KMS-11 (cell line): ENCODE results near the gene FUZ.
A peak's percentile ranks its signal among the peaks of the same experiment; 100 is the strongest.

Experiments used
- H2AFZ ChIP-seq: fragments of 200-600 bp; sonication (generic); 2 replicates; pipeline ENCODE4 v1.6.1; 2016; ENCODE audit warnings: antibody characterized with exemption, mixed run types, low read depth
- H3K27ac ChIP-seq: fragments of 200-600 bp; sonication (generic); 2 replicates; pipeline ENCODE4 v1.6.1; 2016; ENCODE audit warnings: mild to moderate bottlenecking, mixed run types
- H3K27me3 ChIP-seq: fragments of 200-600 bp; sonication (generic); 2 replicates; pipeline ENCODE4 v1.6.1; 2017; ENCODE audit warnings: mild to moderate bottlenecking, low read depth, mixed run types, moderate library complexity; ENCODE audit not compliant: insufficient read depth
- H3K36me3 ChIP-seq: fragments of 200-600 bp; sonication (generic); 2 replicates; pipeline ENCODE4 v1.6.1; 2017; ENCODE audit warnings: mild to moderate bottlenecking, mixed run types; ENCODE audit not compliant: insufficient read depth
- H3K4me1 ChIP-seq: fragments of 200-600 bp; sonication (generic); 2 replicates; pipeline ENCODE4 v1.6.1; 2016; ENCODE audit warnings: mild to moderate bottlenecking, low read depth, mixed run types; ENCODE audit not compliant: poor library complexity, severe bottlenecking
- H3K4me2 ChIP-seq: fragments of 200-600 bp; sonication (generic); 2 replicates; pipeline ENCODE4 v1.7.0; 2016; ENCODE audit warnings: mild to moderate bottlenecking, mixed run types
- H3K4me3 ChIP-seq: fragments of 200-600 bp; sonication (generic); IDR thresholded peaks from 2 replicates; pipeline ENCODE4 v1.6.1; 2017; ENCODE audit warnings: low read depth, low read length, mixed read lengths; ENCODE audit not compliant: insufficient read depth
- H3K79me2 ChIP-seq: fragments of 200-600 bp; sonication (generic); 2 replicates; pipeline ENCODE4 v1.6.1; 2016; ENCODE audit warnings: low read depth, mixed run types; ENCODE audit not compliant: insufficient read depth
- H3K9ac ChIP-seq: fragments of 200-600 bp; sonication (generic); 2 replicates; pipeline ENCODE4 v1.6.1; 2016; ENCODE audit warnings: mild to moderate bottlenecking, mixed run types
- H4K20me1 ChIP-seq: fragments of 200-600 bp; sonication (generic); 2 replicates; pipeline ENCODE4 v1.6.1; 2016; ENCODE audit warnings: mild to moderate bottlenecking, mixed run types; ENCODE audit not compliant: insufficient read depth
- TF ChIP-seq, protein P1 (sequence below): fragments of 200-600 bp; sonication (generic); conservative IDR thresholded peaks from 2 replicates; pipeline ENCODE4 v1.6.1; 2017; ENCODE audit warnings: low read depth, mild to moderate bottlenecking, antibody characterized with exemption, low read length, moderate library complexity, mixed read lengths

Gene FUZ

DNA sequence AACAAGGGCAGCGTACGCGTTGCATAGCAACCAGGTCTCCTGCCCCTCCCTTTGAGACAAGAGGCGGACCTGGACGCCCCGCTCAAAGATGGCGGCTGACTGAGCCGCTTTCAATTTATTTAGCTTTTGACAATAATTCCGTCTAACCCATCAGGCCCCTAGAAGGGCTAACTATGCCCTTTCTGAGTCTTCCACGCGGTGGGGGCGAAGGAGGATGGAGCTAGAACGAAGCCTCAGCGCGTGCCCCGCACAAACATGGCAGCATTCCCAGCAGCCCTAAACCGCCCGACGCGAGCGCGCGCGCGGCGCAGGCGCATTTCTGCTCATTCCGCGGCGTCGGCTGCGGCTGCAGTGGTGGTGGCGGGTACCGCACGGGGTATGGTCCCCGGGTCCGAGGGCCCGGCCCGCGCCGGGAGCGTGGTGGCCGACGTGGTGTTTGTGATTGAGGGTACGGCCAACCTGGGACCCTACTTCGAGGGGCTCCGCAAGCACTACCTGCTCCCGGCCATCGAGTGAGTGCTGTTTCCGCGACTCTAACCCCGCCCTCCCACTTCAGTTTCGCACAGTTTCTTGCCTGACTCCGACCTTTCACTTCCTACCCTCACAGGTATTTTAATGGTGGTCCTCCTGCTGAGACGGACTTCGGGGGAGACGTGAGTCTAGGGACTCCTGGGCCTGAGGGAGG is 5.0 kb upstream of the FUZ start, which contains the start of gene MED25:
MED25 (plus strand) TSS at position 326 of the 685 bp plus-strand sequence; CDS start at position 379, 53 bp downstream.
- H3K4me3 ChIP-seq, result peak within 1 kb of the TSS; percentile 39
- H3K79me2 ChIP-seq, result peaks cover 36% of the 10 kb centered on the region
- H3K4me1 ChIP-seq, result peaks cover 30% of the 10 kb centered on the region
- H3K36me3 ChIP-seq, result no peaks in the 10 kb centered on the region
- peak within 1 kb of the TSS; percentile 91 for H3K4me2 ChIP-seq
- peak within 1 kb of the TSS; percentile 95 for H2AFZ ChIP-seq
- TF ChIP-seq, protein P1, sequence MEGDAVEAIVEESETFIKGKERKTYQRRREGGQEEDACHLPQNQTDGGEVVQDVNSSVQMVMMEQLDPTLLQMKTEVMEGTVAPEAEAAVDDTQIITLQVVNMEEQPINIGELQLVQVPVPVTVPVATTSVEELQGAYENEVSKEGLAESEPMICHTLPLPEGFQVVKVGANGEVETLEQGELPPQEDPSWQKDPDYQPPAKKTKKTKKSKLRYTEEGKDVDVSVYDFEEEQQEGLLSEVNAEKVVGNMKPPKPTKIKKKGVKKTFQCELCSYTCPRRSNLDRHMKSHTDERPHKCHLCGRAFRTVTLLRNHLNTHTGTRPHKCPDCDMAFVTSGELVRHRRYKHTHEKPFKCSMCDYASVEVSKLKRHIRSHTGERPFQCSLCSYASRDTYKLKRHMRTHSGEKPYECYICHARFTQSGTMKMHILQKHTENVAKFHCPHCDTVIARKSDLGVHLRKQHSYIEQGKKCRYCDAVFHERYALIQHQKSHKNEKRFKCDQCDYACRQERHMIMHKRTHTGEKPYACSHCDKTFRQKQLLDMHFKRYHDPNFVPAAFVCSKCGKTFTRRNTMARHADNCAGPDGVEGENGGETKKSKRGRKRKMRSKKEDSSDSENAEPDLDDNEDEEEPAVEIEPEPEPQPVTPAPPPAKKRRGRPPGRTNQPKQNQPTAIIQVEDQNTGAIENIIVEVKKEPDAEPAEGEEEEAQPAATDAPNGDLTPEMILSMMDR, result no peak
- H3K27me3 ChIP-seq, result no peaks in the 10 kb centered on the region
- H3K27ac ChIP-seq, result peak within 1 kb of the TSS; percentile 88
- H3K9ac ChIP-seq, result peak within 1 kb of the TSS; percentile 73
- H4K20me1 ChIP-seq, result no peaks in the 10 kb centered on the region

DNA sequence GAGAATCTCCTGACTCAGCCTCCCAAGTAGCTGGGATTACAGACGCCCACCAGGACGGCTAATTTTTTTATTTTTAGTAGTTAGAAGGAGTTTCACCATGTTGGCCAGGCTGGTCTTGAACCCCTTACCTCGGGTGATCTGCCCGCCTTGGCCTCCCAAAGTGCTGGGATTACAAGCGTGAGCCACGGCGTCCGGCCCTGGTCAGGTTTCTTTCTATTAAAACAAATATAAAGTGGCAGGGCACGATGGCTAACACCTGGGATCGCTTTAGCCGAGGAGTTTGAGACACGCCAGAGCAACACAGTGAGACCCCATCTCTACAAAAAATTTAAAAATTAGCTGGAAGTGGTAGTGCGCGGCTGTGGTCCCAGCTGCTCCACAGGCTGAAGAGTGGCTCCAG is 3.5 kb upstream of the FUZ start:
- peak overlapping the region; percentile 91 for H3K4me2 ChIP-seq
- H3K4me1 ChIP-seq, result peaks cover 30% of the 10 kb centered on the region

DNA sequence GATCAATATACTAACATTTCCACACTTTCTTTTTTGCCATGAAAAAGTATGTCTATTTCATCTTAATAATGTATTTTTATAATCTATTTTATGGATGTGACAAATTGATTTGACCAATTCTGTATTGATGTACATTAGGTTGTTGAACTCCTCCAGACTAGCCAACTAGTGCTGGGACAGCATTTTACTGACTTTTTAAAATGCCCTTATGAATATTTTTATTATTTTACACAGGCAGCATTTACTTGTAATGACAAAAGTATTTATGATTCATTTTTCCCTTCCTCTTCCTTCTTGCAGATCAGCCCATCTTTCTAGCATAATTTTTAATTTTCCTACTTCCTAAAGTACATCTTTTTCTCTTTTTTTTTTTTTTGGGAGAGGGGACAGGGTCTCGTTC is 918 bp upstream of the FUZ start:
- Histone ChIP-seq H4K20me1 (no peaks in the 10 kb centered on the region), H3K4me2 (peak overlapping the region; percentile 77), H3K4me1 (peaks cover 43% of the 10 kb centered on the region), H3K27me3 (no peaks in the 10 kb centered on the region), H2AFZ (peak overlapping the region; percentile 74; the same call in 1 of the 2 replicates), H3K9ac (peak overlapping the region; percentile 69), H3K27ac (peak overlapping the region; percentile 71), H3K36me3 (no peaks in the 10 kb centered on the region), H3K4me3 (no peak overlapping the region), H3K79me2 (peaks cover 8% of the 10 kb centered on the region)
- TF ChIP-seq, protein P1, result no peak

More for the DNA sequence above, 3.5 kb upstream of the FUZ start:
- Histone ChIP-seq H3K9ac (peak overlapping the region; percentile 73; the same call in 1 of the 2 replicates), H4K20me1 (no peaks in the 10 kb centered on the region), H2AFZ (peak overlapping the region; percentile 95; the same call in 1 of the 2 replicates), H3K27me3 (no peaks in the 10 kb centered on the region), H3K36me3 (no peaks in the 10 kb centered on the region), H3K79me2 (peaks cover 31% of the 10 kb centered on the region), H3K4me3 (no peak overlapping the region), H3K27ac (peak overlapping the region; percentile 88)
- TF ChIP-seq, protein P1, result no peak

DNA sequence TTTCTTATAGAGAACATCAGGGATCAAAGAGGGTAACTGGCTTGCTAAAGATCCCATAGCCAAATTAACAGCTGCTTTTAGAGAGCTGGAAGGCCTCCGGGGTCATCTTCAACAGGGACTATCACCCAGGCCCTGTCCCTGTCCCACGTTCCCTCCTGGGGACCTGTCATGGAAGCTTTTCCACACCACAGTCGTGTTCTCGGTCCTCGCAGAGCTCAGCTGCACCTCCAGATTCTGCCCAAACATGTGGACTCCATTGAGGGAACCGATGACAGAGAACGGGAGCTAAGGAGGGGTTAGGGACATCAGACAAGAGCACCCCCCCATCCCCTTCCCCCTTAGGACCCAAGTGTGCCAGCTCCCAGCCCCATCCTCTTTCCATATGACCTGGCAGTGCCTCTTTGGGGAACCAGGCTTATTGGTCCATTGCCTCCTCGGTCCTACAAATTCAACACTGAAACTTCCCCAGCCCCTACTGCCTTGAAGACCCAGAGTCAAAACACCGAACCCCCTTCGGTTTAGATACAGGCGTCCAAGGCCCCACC is 568 bp downstream of the FUZ start:
- Histone ChIP-seq H3K79me2 (no peaks in the 10 kb centered on the region), H3K4me1 (peaks cover 41% of the 10 kb centered on the region), H3K36me3 (no peaks in the 10 kb centered on the region), H2AFZ (peak overlapping the region; percentile 74), H3K9ac (peak overlapping the region; percentile 69), H3K4me3 (no peak overlapping the region), H3K27ac (peak overlapping the region; percentile 71), H3K4me2 (peak overlapping the region; percentile 72), H3K27me3 (no peaks in the 10 kb centered on the region), H4K20me1 (no peaks in the 10 kb centered on the region)
- TF ChIP-seq, protein P1, result no peak
